Suprapubic skin (tissue), 4 donors: ENCODE data around the gene POU2AF1. TPM values are rescaled to one million over a fixed set of nuclear protein-coding genes. Genes with fewer than 3 reads are reported as not detected.

Experiments used
- DNase-seq, 2 donors: peaks; one replicate each; pipeline ENCODE4 v3.0.0-alpha.2; 2019; ENCODE audit warnings: low spot score in 2 of 2
- H3K27ac ChIP-seq: fragments of 200-600 bp; sonication (generic); one replicate; pipeline ENCODE4 v1.5.1; 2019
- H3K27me3 ChIP-seq: fragments of 200-600 bp; sonication (generic); one replicate; pipeline ENCODE4 v1.5.1; 2019
- H3K36me3 ChIP-seq: fragments of 200-600 bp; sonication (generic); one replicate; pipeline ENCODE4 v1.5.1; 2019
- H3K4me1 ChIP-seq: fragments of 200-600 bp; sonication (generic); one replicate; pipeline ENCODE4 v1.5.1; 2019
- H3K4me3 ChIP-seq: fragments of 200-600 bp; sonication (generic); one replicate; pipeline ENCODE4 v1.5.1; 2019; ENCODE audit warnings: mild to moderate bottlenecking
- H3K9me3 ChIP-seq: fragments of 200-600 bp; sonication (generic); one replicate; pipeline ENCODE4 v1.5.1; 2019
- CTCF ChIP-seq, 2 donors: fragments of 200-600 bp in 1 of 2; fragments of 450-650 bp in 1 of 2; sonication (generic) in 1 of 2; IDR thresholded peaks; one replicate each; pipeline ENCODE4 v1.5.1; 2016 to 2019; ENCODE audit warnings: antibody characterized with exemption in 2 of 2, mild to moderate bottlenecking in 1 of 2, moderate library complexity in 1 of 2
- EP300 ChIP-seq: sonication (generic); formaldehyde crosslinking; IDR thresholded peaks from one replicate; pipeline ENCODE4 v1.6.1; 2017; ENCODE audit warnings: antibody characterized with exemption
- POLR2A ChIP-seq, 2 donors: fragments of 450-650 bp; IDR thresholded peaks; one replicate each; pipeline ENCODE4 v1.6.1; 2017; ENCODE audit warnings: antibody characterized with exemption in 2 of 2, mild to moderate bottlenecking in 2 of 2, moderate library complexity in 2 of 2
- POLR2AphosphoS5 ChIP-seq, 3 donors: sonication (generic); formaldehyde crosslinking; IDR thresholded peaks; one replicate each; pipeline ENCODE4 v1.6.1; 2017; ENCODE audit warnings: antibody characterized with exemption in 3 of 3
- WGBS: methylation state at CpG from one replicate; pipeline ENCODE4 v1.1.5; 2018; 5-methylcytosine and 5-hydroxymethylcytosine counted together
- total RNA-seq, 4 donors: library from RNA; depleted of rRNA; stranded (reverse); fragments of >200 nt; gene quantifications; one replicate each; pipeline ENCODE4 v1.1.0, GENCODE V29; 2016

The POU2AF1 gene
- total RNA-seq, 4 donors from 2014 or later = not detected

DNA sequence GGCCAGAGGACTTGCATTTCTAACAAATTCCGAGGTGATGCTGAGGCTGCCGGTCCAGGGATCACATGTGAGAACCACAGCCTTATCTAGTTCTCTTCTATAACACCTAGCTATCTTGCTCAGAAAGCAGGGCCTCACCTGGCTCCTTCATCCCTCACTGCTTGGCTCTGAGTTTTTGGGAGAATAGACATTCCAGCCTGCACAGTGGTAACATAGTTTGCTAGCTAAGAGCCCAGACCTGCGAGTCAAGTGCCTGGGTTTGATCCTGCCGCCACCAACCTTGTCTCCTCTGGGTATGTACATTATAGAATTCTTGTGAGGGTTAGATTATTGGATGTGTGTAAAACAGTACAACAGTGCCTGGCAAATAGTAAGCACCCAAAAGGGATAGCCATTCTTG is 13.5 kb upstream of the POU2AF1 start:
- 98% methylated on average over 4 of the region's 4 CpGs for WGBS
- H3K4me1 ChIP-seq = no peaks in the 10 kb centered on the region
- TF ChIP-seq POLR2AphosphoS5 (IDR thresholded peaks at IDR 0.05) = no peak
- TF ChIP-seq CTCF (IDR thresholded peaks at IDR 0.05) = no peak
- DNase-seq = no peak
- no peaks in the 10 kb centered on the region for H3K9me3 ChIP-seq
- no peak overlapping the region for H3K27ac ChIP-seq
- H3K4me3 ChIP-seq = no peak overlapping the region
- peaks cover 3% of the 10 kb centered on the region for H3K27me3 ChIP-seq
- no peaks in the 10 kb centered on the region for H3K36me3 ChIP-seq

- no peak for DNase-seq
- Histone ChIP-seq H3K9me3 (no peaks in the 10 kb centered on the region), H3K36me3 (no peaks in the 10 kb centered on the region), H3K27ac (no peak overlapping the region), H3K4me1 (no peaks in the 10 kb centered on the region), H3K4me3 (no peak overlapping the region), H3K27me3 (peaks cover 3% of the 10 kb centered on the region)
- WGBS = 68% methylated on average over 13 of the region's 13 CpGs
- TF ChIP-seq EP300 (no peak), POLR2A (IDR thresholded peaks at IDR 0.05) (no peak), POLR2AphosphoS5 (IDR thresholded peaks at IDR 0.05) (no peak), CTCF (IDR thresholded peaks at IDR 0.05) (no peak)
These were observed 12.5 kb upstream of the POU2AF1 start for GRCh38 chr11:111391328-111392124.

DNA sequence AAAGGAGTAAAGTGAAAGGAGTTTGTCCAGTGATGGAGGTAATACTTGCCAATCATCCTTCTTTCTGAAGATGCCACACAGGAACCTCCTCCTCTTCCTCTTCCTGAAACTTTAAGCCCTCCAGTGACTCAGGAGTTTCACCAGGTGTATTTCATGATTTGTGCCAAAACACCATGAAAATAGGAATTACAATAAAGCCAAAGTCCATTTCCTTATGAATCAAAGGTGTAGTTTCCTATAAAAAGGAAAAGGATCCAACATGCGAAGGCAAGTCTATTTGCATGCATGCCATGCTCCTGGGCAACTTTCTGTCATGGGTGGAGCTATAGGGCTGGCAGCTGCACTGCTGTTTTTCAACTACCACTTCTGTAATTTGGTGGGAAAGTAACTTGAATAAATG is 9.8 kb upstream of the POU2AF1 start:
- Histone ChIP-seq H3K9me3 (no peaks in the 10 kb centered on the region), H3K27ac (no peak overlapping the region), H3K27me3 (no peaks in the 10 kb centered on the region), H3K4me1 (no peaks in the 10 kb centered on the region), H3K4me3 (no peak overlapping the region), H3K36me3 (no peaks in the 10 kb centered on the region)
- DNase-seq = no peak
- TF ChIP-seq POLR2AphosphoS5 (IDR thresholded peaks at IDR 0.05) (no peak), POLR2A (IDR thresholded peaks at IDR 0.05) (no peak), CTCF (IDR thresholded peaks at IDR 0.05) (no peak), EP300 (no peak)
- WGBS = 48% methylated on average over 1 of the region's 1 CpG

GRCh38 chr11:111388420-111388819 is 9.3 kb upstream of the POU2AF1 start:
- no peaks in the 10 kb centered on the region for H3K27me3 ChIP-seq
- DNase-seq = no peak
- 84% methylated on average over 4 of the region's 4 CpGs for WGBS
- H3K36me3 ChIP-seq = no peaks in the 10 kb centered on the region
- TF ChIP-seq POLR2A (IDR thresholded peaks at IDR 0.05) (no peak), CTCF (IDR thresholded peaks at IDR 0.05) (no peak), EP300 (no peak)
- no peaks in the 10 kb centered on the region for H3K9me3 ChIP-seq
- no peak overlapping the region for H3K4me3 ChIP-seq
- no peaks in the 10 kb centered on the region for H3K4me1 ChIP-seq
- H3K27ac ChIP-seq = no peak overlapping the region

GRCh38 chr11:111387363-111387762 is 8.3 kb upstream of the POU2AF1 start:
- Histone ChIP-seq H3K36me3 (no peaks in the 10 kb centered on the region), H3K4me3 (no peak overlapping the region), H3K27me3 (no peaks in the 10 kb centered on the region), H3K4me1 (no peaks in the 10 kb centered on the region), H3K9me3 (no peaks in the 10 kb centered on the region), H3K27ac (no peak overlapping the region)
- TF ChIP-seq POLR2AphosphoS5 (IDR thresholded peaks at IDR 0.05) = no peak
- 78% methylated on average over 2 of the region's 2 CpGs for WGBS
- DNase-seq = no peak
